ENCODE results near the gene GRK5. TPM values are rescaled to one million over a fixed set of nuclear protein-coding genes. Genes with fewer than 3 reads are reported as not detected.

Gene GRK5
- polyA plus RNA-seq, 10 donors: 15.7 to 29.8 (median 25.4) TPM

DNA sequence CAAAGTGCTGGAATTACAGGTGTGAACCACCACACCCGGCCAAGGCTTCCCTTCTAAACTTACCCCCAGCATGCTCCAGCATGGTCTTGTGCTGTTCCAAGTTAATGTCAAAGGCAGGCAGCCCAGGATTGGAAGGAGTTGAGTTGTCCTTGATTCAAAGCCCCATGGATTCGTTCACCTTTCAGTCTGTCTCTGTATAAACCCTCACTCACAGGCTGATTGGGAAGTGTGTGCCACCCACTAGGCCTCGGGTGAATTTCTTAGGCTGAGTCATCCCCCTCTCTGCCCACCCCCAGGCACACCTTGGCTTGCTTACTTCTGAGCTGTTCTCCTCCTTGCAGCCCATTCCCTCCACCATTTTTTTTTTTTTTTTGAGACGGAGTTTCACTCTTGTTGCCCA, 15.5 kb upstream of the GRK5 start:
- DNase-seq: no peak

DNA sequence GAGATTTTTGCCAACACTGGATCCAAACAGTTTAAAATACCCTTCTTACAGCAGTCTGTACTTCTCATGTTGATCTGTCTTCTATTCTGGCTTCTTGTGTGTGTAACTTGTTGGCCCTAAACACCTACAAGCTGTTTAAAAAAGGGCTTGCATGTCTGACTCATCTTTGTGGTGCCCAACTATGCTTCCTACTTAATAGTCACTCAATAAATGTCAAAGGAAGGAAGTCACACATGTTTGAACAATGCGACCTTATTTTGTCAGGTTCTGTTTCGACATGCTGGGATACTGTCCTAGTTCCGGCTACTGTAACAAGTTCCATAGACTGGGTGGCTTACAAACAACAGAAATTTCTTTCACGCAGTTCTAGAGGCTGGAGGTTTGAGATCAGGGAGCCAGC, 9.4 kb upstream of the GRK5 start:
- no peak for DNase-seq

DNA sequence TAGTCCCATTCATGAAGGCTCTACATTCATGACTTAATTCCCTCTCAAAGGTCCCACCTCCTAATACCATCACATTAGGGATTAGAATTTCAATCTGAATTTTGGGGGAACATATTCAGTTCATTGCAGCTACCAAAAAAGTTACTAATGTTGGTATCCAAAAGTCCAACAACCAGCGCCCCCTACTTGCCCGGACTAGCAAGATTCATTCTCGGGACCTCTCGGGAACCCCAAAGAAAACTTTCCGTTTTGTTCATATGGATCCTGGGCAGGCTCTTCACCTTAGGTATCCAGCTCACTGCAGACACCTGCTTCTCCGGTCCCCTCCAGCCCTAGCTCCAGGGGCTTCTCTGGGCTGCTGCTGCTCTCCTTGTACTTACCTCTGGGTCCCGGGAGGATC, 8.9 kb upstream of the GRK5 start:
- DNase-seq: no peak

DNA sequence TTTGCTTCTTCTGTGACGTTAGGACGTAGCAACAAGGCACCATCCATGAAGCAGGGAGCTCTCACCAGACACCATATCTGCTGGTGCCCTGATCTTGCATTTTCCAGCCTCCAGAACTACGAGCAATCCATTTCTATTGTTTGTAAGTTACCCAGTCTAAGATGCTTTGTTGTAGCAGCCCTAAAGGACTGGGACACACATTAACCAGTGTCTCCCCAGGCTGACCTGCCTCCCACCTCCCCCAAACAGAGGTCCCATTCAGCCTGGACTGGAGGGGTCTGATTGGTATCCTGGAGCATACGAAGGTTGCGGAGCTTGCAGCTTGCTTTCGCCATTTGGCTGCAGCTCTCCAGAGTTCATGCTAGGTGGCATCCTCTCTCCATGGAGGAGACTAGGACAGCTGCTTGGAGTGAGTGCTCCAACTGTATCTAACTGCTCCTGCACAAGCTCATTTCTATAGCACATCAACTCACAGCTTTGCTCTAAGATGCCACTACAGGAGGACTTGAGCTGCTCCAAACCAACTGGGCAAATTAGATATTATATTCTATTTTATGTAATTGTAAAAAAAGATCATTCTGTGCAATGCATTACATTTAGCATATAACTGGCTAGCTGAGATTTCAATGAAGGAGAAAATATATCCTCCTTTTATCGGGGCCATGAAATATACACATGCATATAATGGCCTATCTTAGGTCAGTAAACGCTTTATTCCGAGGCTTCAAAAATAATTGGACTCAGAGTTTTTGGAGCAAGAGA, 8.0 kb upstream of the GRK5 start:
- peak; percentile 71 to 88 (median 82) for DNase-seq

DNA sequence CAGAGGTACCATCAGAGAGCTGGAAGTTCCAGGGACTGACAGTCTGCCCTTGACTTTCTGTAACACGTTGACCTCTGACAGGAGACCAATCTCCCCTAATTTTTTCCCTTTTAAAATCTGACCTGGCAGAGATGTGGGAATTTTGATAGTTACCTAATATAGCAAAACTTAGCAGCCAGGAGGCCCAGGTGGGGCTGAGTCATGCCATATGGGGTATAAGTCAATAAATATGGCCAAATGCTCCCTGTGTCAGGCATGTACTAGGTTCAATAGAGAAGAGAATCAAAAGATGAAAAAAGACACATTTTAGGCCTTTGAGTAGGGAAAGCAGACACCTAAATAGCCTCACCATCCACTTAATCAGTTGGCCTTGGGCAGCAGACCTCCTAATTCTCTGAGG, 6.1 kb upstream of the GRK5 start:
- no peak for DNase-seq

DNA sequence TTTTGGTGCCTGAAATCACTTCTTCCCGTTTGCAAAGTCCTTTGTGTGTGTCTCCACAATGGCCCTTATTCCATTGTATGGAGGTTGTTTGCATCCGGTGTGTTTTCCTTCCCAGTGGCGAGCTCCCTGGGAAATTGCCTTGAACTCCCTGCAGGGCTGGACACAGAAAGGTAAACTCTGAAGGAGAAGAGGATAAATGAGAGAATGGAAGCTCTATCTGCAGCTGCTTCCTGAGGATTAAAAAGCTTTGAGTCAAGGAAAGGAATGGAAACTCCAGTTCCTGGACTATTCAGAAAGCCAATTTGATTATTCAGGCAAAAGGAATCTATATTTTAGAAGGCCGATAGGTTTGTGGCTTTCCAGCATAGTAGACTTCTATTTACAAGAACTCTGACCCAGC, 4.4 kb upstream of the GRK5 start:
- peak in 1 of 3 donors; percentile 24 for DNase-seq

DNA sequence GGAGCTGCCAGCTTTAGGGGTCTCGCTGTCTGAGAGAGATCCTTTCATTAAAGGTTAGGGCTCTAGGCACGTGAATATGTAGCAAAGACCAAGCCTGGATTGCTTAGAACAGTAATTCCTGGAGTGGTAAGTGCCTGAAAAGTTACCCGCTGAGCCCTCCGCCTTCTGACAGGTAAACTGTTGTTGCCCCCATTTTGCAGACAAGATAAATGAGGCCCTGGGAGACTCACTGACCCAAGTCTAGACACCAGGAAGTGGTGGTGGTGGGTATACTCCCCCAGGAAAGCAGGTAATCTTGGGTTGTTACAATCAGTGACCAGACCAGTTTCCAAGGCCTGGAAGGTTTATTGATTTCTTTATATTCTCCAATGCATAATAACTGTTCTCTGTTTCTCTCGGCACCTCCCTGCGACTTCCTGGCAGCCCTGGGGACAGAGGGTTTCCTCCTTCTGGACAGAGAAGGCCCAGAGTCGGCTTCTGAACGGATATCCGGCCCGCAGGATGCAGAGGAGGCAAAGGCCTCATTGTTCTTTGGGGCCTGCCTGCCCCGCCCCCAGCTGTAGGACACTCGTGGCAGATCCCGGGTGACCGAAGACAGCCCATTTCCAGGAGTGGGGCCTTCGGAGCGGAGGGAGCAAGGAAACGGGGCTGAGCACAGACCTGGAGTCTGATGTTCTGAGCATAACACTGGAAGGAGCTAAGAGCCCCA, 1.3 kb upstream of the GRK5 start:
- no peak for DNase-seq

DNA sequence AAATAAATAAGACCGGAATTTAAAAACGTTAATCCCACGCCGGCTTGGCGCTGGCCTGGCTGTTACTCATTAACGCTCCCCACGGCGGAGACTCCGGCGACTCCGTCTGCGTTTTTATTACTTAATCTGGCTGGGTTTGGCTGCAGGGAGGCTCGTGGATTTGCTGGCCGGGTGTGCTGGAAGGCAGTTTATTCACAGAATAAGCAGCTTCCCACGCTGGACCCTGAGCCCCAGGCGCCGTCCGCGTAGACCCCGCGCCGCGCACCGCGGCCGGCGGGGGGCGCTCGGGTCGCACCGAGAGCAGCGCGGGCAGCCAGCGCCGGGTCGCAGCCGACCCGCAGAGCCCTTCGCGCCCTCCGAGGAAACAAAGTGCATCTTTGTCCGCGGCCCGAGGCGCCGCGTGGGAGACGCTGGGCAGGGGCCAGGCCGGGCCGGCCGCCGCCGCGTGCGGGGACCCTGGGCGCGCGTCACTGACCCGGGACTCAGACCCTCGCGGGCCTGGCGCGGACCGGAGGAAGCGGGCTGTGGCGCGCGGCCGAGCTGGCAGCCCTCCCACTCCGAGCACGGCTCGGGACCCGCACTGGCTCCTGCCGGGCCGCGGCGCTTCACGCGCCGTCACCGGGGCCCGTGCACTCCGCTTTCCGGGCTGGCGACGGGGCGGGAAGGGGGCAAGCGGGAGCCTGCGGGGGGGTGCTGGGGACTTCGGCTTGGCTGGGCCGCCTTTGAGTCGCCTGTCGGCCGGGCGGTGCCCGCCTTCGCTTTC, 587 bp upstream of the GRK5 start:
- peak; percentile 73 to 91 (median 86) for DNase-seq

DNA sequence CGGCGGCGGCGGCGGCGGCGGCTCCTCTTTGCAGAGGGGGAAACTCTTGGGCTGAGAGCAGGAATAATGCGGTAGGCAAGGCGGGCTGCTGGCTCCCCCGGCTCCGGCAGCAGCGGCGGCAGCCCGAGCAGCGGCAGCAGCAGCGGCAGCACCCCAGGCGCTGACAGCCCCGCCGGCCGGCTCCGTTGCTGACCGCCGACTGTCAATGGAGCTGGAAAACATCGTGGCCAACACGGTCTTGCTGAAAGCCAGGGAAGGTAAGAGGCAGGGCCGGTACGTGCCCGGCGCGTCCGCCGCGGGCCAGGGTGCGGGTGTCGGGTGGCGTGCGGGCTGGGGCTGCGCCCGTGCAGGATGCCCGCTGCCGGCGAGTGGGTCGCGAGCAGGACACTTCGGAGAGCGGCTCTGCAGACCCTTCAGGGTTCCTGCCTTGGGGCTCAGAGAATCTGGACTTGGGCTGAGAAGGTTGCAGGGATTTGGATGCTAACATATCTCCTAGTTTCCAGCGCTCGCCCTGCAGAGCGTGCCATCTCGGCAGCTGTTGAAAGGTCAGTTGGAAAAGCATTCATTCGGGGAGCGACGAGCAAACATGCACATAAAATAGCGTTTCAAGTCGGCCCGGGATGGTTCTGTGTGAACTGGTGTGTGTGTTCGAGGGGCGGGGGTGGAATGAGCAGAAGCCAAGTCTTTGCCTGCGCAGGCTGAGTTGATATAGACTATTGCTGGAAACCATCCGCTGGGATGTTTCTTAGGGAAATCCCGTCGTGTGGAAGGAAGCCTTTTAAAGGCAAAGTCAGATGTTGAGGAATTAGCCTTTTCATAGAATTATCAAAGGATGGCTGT, 562 bp downstream of the GRK5 start:
- peak in 2 of 3 donors; percentile 73 to 89 for DNase-seq

DNA sequence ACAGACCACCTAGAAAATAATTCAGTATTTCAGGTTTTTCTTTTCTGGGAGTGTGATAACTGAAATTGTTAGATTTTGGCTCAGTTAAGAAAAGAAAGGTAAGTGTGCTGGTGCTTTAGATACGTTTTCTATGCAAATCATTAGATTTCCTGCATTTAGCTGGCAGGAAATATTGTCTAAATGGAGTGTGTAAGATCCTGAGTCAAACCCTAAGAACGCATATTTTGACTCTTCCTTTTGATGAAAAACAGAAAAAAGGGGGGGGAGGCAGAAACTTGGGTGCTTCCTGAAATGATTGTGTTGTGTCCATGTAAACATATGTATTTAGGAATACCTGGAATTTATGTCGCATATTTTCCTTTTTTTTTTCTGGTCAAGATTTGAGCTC, 1.2 kb downstream of the GRK5 start:
- no peak for DNase-seq

DNA sequence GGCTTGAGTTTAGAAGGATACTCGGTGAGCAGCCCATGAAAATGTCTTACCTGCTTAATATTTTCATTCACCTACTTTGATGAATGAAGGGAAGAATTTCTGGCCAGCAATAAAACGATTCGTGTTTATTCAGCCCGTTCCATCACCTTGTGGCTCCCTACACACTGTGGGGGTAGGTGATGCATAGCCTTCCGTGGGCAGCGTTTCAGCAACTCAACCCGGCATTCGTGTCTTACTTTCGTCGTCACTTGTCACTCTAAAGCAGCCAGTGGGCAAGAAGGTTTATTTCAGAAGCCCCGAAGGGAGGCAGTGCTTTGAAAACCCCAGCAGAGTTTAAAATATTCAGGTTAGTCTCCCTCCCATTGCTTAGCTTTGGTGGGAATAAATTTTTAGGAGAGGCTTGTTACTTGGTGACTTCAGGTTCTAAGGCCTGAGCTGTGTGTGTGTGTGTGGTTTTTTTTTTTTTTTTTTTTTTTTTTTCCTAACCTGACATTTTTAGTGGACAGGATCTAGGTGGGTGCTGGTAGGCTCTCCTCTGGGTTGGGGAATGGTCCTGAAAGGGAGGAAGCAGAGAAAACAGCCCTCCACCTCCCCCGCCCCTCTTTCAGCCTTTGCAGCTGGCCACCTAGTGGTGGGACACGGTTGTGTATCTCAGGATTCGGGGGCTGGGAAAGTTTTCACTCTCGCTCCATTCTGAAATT, 1.8 kb downstream of the GRK5 start:
- DNase-seq: peak in 2 of 3 donors; percentile 65 to 83

DNA sequence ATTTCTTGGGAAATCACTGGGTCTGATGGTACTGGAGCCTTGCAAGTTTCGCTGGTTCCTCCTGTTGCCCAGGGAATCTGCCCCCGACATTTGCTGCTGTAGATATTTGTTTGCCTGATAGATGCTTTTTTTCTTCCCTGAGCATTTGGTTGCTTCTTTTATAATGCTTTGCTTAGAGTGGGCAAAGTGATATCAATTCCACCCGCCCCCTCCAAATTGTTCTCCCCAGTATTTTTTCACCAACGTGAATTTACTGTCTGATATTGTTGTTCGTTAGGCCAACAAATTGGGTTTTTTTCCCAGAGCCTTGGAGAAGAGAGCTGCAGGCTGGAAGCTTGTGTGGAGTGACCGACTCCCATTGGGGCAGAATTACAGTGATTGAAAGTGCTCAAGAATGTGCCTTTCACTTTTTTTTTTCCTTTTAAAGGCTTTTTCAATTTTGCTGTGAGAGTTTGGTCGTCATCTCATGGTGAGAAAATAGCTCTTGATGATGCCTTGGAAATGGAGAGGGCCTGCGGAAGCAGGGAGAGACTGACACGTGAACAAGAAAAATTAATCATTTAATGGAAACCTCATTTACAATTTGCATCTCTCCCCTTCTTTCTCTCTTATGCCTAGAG, 2.5 kb downstream of the GRK5 start:
- DNase-seq: no peak

DNA sequence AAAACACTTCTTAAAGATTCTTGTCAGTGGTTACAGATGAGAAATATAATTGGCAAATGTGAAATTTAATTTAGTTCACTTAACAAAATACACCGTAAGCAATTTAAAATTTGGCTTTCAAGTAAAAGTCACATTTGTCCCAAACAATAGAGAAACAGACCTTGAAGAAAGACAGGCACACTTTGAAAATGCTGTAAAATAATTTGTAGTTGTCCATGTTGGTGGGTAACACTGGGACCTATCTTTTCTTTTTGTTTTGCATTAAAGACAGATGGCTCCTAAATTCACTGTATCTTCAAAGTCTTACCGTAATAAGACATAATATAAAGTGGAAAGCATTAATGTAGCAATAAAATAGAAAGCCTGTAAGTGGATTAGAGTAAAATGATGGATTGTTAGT, 3.3 kb downstream of the GRK5 start:
- DNase-seq: no peak

DNA sequence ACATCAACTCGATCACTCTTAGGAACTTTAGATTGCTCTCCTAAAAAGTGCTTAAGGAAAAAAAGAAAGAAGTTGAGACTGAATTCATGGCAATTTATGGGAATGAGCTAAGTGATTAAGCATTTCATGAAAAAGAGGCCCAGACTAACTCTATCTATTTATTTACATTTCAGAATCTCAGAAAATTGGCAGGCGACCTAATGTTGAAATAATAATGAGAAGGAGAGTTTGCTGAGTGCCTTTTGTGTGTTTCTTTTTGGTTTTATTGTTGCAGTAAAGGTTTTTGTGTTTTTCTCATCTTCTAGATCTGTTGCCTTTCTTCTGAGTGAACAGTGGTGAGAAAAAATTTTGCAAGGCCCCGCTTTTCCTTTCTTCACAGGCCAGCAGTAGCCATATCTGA, 3.8 kb downstream of the GRK5 start:
- peak in 1 of 3 donors; percentile 59 for DNase-seq

DNA sequence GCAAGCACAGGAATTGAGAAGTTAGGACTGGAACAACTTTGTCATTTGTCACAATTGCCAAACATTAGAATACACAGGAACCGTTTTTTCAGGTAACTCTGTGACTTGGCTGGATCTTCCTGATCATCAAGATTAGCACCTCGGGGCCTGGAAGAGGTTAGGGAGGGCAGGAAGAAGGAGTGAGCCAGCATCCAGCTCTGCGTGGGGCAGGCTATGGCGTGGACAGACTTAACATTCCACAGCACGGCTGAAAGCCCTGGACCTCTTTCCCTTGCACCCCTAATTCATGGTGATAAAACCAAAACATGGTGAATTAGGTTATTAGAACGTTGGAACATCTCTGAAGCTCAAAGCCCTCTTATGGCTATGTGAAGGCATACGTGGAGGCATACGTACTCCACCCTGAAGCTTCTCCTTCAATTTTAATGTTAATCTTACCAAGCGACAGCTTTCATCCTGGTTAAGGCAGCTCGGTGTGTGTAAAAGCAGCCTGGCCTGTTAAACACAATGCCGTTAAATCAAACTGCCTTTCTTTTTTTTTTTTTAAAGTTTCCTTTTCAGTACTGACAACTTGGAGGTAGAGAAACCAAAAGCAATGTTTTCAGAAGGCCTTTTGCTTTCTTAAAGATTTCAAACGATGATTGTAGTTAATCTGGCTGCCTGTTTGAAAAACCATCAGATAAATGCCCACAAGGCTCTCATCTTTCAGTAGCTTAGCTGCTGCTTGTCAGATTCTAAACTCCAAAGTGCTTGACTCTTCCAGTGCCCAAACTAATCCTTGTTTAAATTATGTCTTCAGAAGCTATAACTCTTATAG, 4.5 kb downstream of the GRK5 start:
- DNase-seq: no peak

DNA sequence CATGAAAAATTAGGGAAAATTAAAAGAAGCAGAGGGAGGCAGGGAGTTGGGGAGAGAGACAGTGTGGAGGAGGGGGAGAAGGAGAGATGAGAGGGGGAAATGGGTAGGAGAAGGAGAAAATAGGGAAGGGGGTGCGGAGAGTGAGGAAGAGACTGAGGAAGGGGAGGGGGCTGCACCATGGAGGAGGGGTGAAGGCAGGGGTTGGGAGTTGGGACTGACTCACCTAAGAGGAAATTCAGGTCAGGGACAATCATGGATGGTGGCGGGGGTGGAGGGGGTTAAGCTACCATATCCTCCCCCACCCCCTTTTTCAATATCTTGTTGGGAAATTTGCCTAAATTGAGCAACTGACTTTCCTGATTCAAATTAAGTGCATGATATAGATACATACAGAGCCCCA, 8.0 kb downstream of the GRK5 start:
- no peak for DNase-seq

DNA sequence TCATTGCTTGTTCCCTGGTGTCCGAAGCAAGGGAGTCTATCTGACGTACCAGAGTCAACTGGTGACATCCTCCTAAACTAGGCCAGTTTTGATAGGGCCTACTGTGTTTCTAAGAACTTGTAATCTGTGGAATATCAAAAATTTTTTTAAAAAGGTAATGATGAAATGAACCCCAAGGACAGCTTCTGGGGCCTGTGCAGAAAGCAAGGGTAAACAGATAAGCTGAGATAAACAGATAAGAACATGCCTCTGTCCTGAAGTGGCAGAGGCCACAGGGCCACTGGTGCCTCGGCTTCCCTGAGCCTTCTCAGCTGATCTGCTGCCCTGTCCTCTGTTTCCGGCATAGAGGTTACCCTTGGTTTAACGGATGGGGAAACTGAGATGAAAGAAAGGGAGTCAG, 8.8 kb downstream of the GRK5 start:
- no peak for DNase-seq

DNA sequence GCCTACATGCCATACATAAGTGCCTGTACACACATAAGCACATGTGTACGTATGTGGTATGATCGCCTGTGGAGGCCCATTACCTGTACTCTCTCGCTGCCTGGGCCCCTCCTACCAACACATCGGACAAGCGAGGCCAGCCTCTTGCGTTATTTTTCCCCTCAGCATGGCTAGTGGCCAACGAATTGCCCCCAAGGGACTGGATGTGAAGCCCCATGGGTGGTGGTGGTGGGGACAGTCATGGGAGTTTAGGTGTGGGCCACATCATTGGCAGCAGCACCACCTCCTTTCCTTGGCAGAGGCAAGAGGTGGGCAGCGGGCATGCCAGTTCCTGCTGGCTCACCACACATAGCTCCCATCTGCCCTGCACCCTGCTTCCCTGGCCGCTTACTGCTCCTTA, 10.0 kb downstream of the GRK5 start:
- no peak for DNase-seq

DNA sequence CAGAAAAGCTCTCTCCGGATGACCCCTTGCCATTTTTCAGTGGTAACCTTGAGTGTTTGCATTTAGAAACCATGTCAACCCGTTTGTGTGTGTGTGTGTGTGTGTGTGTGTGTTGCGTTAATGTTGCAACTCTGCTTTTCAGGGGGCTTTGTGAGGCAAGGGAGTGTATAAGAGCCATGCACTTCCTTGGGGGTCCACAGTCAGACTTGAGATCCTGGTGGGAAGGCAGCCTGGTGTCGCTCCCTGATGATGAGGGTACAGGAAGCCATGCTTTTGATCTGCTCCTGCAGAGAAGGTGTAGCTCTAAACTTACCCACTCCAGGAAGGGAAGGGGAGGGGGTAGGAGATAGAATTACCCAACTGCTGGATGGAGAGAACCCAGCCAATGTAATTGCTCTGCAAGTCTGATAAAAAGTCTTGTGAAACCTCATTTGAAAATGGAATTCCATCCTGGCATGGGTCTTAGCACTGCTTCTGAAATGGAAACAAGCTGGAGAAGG, 10.7 kb downstream of the GRK5 start:
- peak in 1 of 3 donors; percentile 22 for DNase-seq

DNA sequence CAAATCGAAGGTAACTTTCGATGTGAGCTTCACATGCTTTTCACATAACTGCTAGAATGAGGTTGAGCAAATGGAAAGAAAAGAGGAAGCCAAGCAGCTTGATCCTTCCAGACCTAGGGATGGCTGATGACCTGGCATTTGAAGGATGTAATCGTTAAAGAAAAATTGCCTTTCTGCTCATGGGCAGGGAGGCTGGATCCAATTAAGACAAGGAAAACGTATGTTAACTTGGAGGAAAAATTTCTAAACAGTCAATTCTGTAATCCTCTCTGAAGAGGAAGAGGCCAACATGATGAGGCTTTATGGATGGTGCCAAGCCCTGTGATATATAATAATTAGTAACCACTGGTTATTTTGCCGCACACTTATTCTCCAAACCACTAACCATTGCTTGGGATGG, 12.5 kb downstream of the GRK5 start:
- DNase-seq: peak in 1 of 3 donors; percentile 42
